B cell (primary cell): ENCODE data around the gene TACR2. TPM values are rescaled to one million over a fixed set of nuclear protein-coding genes. Genes with fewer than 3 reads are reported as not detected.
A peak's percentile ranks its signal among the peaks of the same experiment; 100 is the strongest.

Experiments used
- ATAC-seq: fragments of 200-7000 bp; cut with Tn5 transposase; one replicate; pipeline ENCODE4 v1.10.0; 2021; ENCODE audit warnings: low read depth, mild to moderate bottlenecking, moderate number of reproducible peaks, moderate library complexity
- CTCF ChIA-PET: fragments of 350-600 bp; sonication (Branson Sonifier 250); formaldehyde crosslinking; loops from one replicate; lab custom pipeline; 2021; ENCODE audit warnings: antibody characterized with exemption, inconsistent platforms; lab: Charles Lee
- POLR2A ChIA-PET: fragments of 350-600 bp; sonication (Branson Sonifier 250); formaldehyde crosslinking; loops from one replicate; lab custom pipeline; 2021; ENCODE audit warnings: antibody characterized with exemption; lab: Charles Lee
- DNase-seq: peaks from one replicate; pipeline ENCODE4 v3.0.0; 2013
- H2AFZ ChIP-seq: 2 replicates; pipeline ENCODE4 v1.6.1; 2012; ENCODE audit warnings: mild to moderate bottlenecking, low read depth, low read length; ENCODE audit not compliant: insufficient read depth, poor library complexity, severe bottlenecking
- H3K27ac ChIP-seq, 2 donors: 1 replicate in 1 of 2; 2 replicates in 1 of 2; pipeline ENCODE4 v1.5.1; 2012 to 2013; ENCODE audit warnings: low read length in 2 of 2, mild to moderate bottlenecking in 2 of 2, moderate library complexity in 1 of 2
- H3K27me3 ChIP-seq, 4 experiments: fragments of 200-600 bp in 1 of 4; sonication (generic) in 1 of 4; replicated peaks in 1 of 4; 1 replicate in 2 of 4; 2 replicates in 2 of 4; pipeline versions ENCODE4 v1.6.1 to v1.7.0; 2013 to 2016; ENCODE audit warnings: low read length in 3 of 4, mild to moderate bottlenecking in 2 of 4, mixed read lengths in 1 of 4, moderate library complexity in 1 of 4; ENCODE audit not compliant: insufficient read depth in 4 of 4, control insufficient read depth in 3 of 4; ENCODE audit errors: control extremely low read depth in 1 of 4
- H3K36me3 ChIP-seq, 2 experiments: replicated peaks in 1 of 2; 1 replicate in 1 of 2; 2 replicates in 1 of 2; pipeline versions ENCODE4 v1.6.1 to v1.7.1; 2013; ENCODE audit warnings: low read length in 1 of 2; ENCODE audit not compliant: insufficient read depth in 2 of 2, control insufficient read depth in 1 of 2; ENCODE audit errors: control extremely low read depth in 1 of 2, extremely low read depth in 1 of 2
- H3K4me1 ChIP-seq, 2 donors: fragments of 200-600 bp in 1 of 2; sonication (generic) in 1 of 2; 1 replicate in 1 of 2; 2 replicates in 1 of 2; pipeline versions ENCODE4 v1.5.1 to v1.6.1; 2013 to 2017; ENCODE audit warnings: low read length in 2 of 2; ENCODE audit not compliant: control insufficient read depth in 2 of 2, insufficient read depth in 2 of 2
- H3K4me2 ChIP-seq: replicated peaks from 2 replicates; pipeline ENCODE3; 2012; ENCODE audit warnings: mild to moderate bottlenecking, low read depth, low read length; ENCODE audit not compliant: poor library complexity, severe bottlenecking
- H3K4me3 ChIP-seq, 5 experiments: fragments of 200-600 bp in 1 of 5; sonication (generic) in 1 of 5; 1 replicate in 3 of 5; 2 replicates in 2 of 5; pipeline versions ENCODE4 v1.5.1 to v1.7.0; 2011 to 2016; ENCODE audit warnings: low read length in 4 of 5, mild to moderate bottlenecking in 4 of 5, low read depth in 2 of 5, control low read depth in 1 of 5, moderate library complexity in 1 of 5; ENCODE audit not compliant: insufficient read depth in 1 of 5; ENCODE audit errors: control extremely low read depth in 1 of 5, extremely low read depth in 1 of 5
- H3K79me2 ChIP-seq: fragments of 200-600 bp; sonication (generic); one replicate; pipeline ENCODE4 v1.6.0; 2016; ENCODE audit warnings: low read length; ENCODE audit not compliant: control insufficient read depth, insufficient read depth
- H3K9ac ChIP-seq: fragments of 200-600 bp; sonication (generic); 2 replicates; pipeline ENCODE4 v1.6.1; 2017; ENCODE audit warnings: mild to moderate bottlenecking, low read length, moderate library complexity
- H3K9me3 ChIP-seq, 3 donors: one replicate each; pipeline versions ENCODE4 v1.6.1 to v1.7.1; 2013; ENCODE audit warnings: low read length in 2 of 3; ENCODE audit not compliant: control insufficient read depth in 2 of 3, insufficient read depth in 1 of 3; ENCODE audit errors: control extremely low read depth in 1 of 3
- H4K20me1 ChIP-seq: 2 replicates; pipeline ENCODE4 v1.6.0; 2012; ENCODE audit warnings: mild to moderate bottlenecking, low read length; ENCODE audit not compliant: insufficient read depth, control insufficient read depth, poor library complexity, severe bottlenecking
- H3K27ac Mint-ChIP-seq: one replicate; pipeline ENCODE4 v1.8.0; 2021; ENCODE audit warnings: mixed read lengths
- H3K27me3 Mint-ChIP-seq: one replicate; pipeline ENCODE4 v1.8.0; 2021; ENCODE audit warnings: mixed read lengths
- H3K4me1 Mint-ChIP-seq: one replicate; pipeline ENCODE4 v1.8.0; 2021; ENCODE audit warnings: mixed read lengths
- H3K4me3 Mint-ChIP-seq: one replicate; pipeline ENCODE4 v1.8.0; 2021; ENCODE audit warnings: mixed read lengths
- H3K9me3 Mint-ChIP-seq: one replicate; pipeline ENCODE4 v1.8.0; 2022; ENCODE audit warnings: mixed read lengths; ENCODE audit not compliant: insufficient read depth
- CTCF ChIP-seq: fragments of 200-600 bp; IDR thresholded peaks from one replicate; pipeline ENCODE4 v1.8.0; 2022; ENCODE audit warnings: antibody characterized with exemption, mild to moderate bottlenecking
- EZH2 ChIP-seq: IDR thresholded peaks from 2 replicates; pipeline ENCODE4 v1.6.1; 2012; ENCODE audit warnings: borderline replicate concordance, low read depth, mild to moderate bottlenecking, moderate library complexity, low read length; ENCODE audit not compliant: insufficient read depth, poor library complexity, severe bottlenecking
- WGBS: methylation state at CpG from one replicate; pipeline ENCODE4 v1.1.5; 2013; ENCODE audit warnings: missing lambda C conversion rate; ENCODE audit not compliant: insufficient coverage; 5-methylcytosine and 5-hydroxymethylcytosine counted together
- intact Hi-C: fragments of 100-400 bp; cut with micrococcal nuclease; formaldehyde crosslinking; loops from one replicate; pipeline ENCODE4 v1.10.0; 2022
- polyA plus RNA-seq: library from polyadenylated mRNA; depleted of rRNA; stranded (reverse); fragments of >200 nt; gene quantifications from 2 replicates; pipeline ENCODE4 v1.2.3, GENCODE V29; 2012
- total RNA-seq, 2 donors: library from RNA; stranded (reverse); fragments of 120-200 nt in 1 of 2; gene quantifications; 1 replicate in 1 of 2; 2 replicates in 1 of 2; pipeline versions ENCODE4 v1.2.3 to v1.2.4, GENCODE V29; 2013 to 2022

The TACR2 gene
- total and polyA plus RNA-seq, 2 donors (not counting 1 experiment from before 2014, with no cell fraction given): 0.18 TPM; not detected in 1

- POLR2A ChIA-PET: interaction anchor here (1.6 kb wide), 1 partner anchor 88 kb away, joined by 7 read pairs; no protein-coding TSS in a partner anchor
These were observed 9.7 kb downstream of the TACR2 start for GRCh38 chr10:69406816-69407580.

GRCh38 chr10:69406302-69406811 is 10.4 kb downstream of the TACR2 start:
- no peak overlapping the region for H3K4me2 ChIP-seq
- CTCF ChIA-PET: interaction anchor here (0.9 to 1.8 kb wide), 3 partner anchors 8 to 101 kb away, joined by 3 to 9 read pairs (median 5); no protein-coding TSS in a partner anchor
- no peak overlapping the region for H2AFZ ChIP-seq
- H3K4me1 Mint-ChIP-seq: peaks cover 25% of the 10 kb centered on the region
- H3K9me3 Mint-ChIP-seq: no peaks in the 10 kb centered on the region
- TF ChIP-seq EZH2 (no peak), CTCF (no peak)
- no peaks in the 10 kb centered on the region for H3K79me2 ChIP-seq
- no peak overlapping the region for H3K27ac ChIP-seq
- intact Hi-C loops: loop anchor here (5.0 kb wide), 2 partner anchors 419 to 741 kb away; partner anchors contain the start of genes KIFBP and TYSND1
- DNase-seq (no peak), ATAC-seq (no peak)
- H3K4me3 ChIP-seq: no peak overlapping the region
- H3K4me1 ChIP-seq: peaks cover 21 to 33% of the 10 kb centered on the region in 2 donors
- peaks cover 0 to 6% of the 10 kb centered on the region in 2 experiments for H3K36me3 ChIP-seq
- H4K20me1 ChIP-seq: no peaks in the 10 kb centered on the region
- POLR2A ChIA-PET: no interaction called here
- H3K9me3 ChIP-seq: peaks cover 0 to 9% (median 0%) of the 10 kb centered on the region in 3 donors
- H3K9ac ChIP-seq: no peak overlapping the region
- no peak overlapping the region for H3K4me3 Mint-ChIP-seq
- no peaks in the 10 kb centered on the region for H3K27me3 ChIP-seq
- H3K27me3 Mint-ChIP-seq: no peaks in the 10 kb centered on the region
- 73% methylated on average over 5 of the region's 5 CpGs for WGBS
- H3K27ac Mint-ChIP-seq: no peak overlapping the region

More at GRCh38 chr10:69406816-69407580, 9.7 kb downstream of the TACR2 start:
- no peaks in the 10 kb centered on the region for H3K27me3 ChIP-seq
- no peak for TF ChIP-seq EZH2
- H3K4me1 Mint-ChIP-seq: peaks cover 25% of the 10 kb centered on the region
- H3K4me3 ChIP-seq: no peak overlapping the region
- peaks cover 0 to 9% (median 0%) of the 10 kb centered on the region in 3 donors for H3K9me3 ChIP-seq
- no peak for ATAC-seq
- H3K4me3 Mint-ChIP-seq: no peak overlapping the region
- no peak overlapping the region for H3K27ac ChIP-seq
- no peak overlapping the region for H3K4me2 ChIP-seq
- DNase-seq: peak; percentile 30
- peaks cover 0 to 2% of the 10 kb centered on the region in 2 experiments for H3K36me3 ChIP-seq
- peaks cover 21 to 33% of the 10 kb centered on the region in 2 donors for H3K4me1 ChIP-seq
- H3K27me3 Mint-ChIP-seq: no peaks in the 10 kb centered on the region
- WGBS: 91% methylated on average over 5 of the region's 6 CpGs
- no peak overlapping the region for H2AFZ ChIP-seq
- no peaks in the 10 kb centered on the region for H3K79me2 ChIP-seq
- CTCF ChIA-PET: interaction anchor here (0.9 to 2.2 kb wide), 7 partner anchors 9 to 451 kb away, joined by 3 to 28 read pairs (median 5); partner anchors contain the start of gene DDX21
- no peaks in the 10 kb centered on the region for H3K9me3 Mint-ChIP-seq
- H4K20me1 ChIP-seq: no peaks in the 10 kb centered on the region
- H3K9ac ChIP-seq: no peak overlapping the region
- no peak overlapping the region for H3K27ac Mint-ChIP-seq
- intact Hi-C loops: loop anchor here (5.0 kb wide), 2 partner anchors 420 to 740 kb away; partner anchors contain the start of genes KIFBP and TYSND1
